Skeletal muscle tissue (tissue), 4 donors: Measurements from ENCODE around the gene CREBBP. TPM values are rescaled to one million over a fixed set of nuclear protein-coding genes. Genes with fewer than 3 reads are reported as not detected.

Experiments
- H3K27ac ChIP-seq: one replicate; pipeline ENCODE4 v1.7.0; 2013; ENCODE audit warnings: mild to moderate bottlenecking, low read depth, low read length, inconsistent platforms
- H3K27me3 ChIP-seq, 3 donors: one replicate each; pipeline ENCODE4 v1.7.0; 2013; ENCODE audit warnings: low read length in 3 of 3; ENCODE audit not compliant: control insufficient read depth in 3 of 3, insufficient read depth in 3 of 3
- H3K36me3 ChIP-seq, 3 donors: one replicate each; pipeline ENCODE4 v1.7.0; 2013; ENCODE audit warnings: low read length in 3 of 3; ENCODE audit not compliant: control insufficient read depth in 3 of 3, insufficient read depth in 3 of 3
- H3K4me1 ChIP-seq, 3 donors: one replicate each; pipeline ENCODE4 v1.7.0; 2013; ENCODE audit warnings: low read length in 3 of 3, mild to moderate bottlenecking in 3 of 3; ENCODE audit not compliant: control insufficient read depth in 3 of 3, insufficient read depth in 3 of 3
- H3K4me3 ChIP-seq, 3 donors: one replicate each; pipeline ENCODE4 v1.7.0; 2013; ENCODE audit warnings: low read length in 3 of 3
- H3K9ac ChIP-seq, 3 donors: one replicate each; pipeline ENCODE4 v1.7.0; 2013; ENCODE audit warnings: low read length in 3 of 3, mild to moderate bottlenecking in 3 of 3, moderate library complexity in 2 of 3, low read depth in 1 of 3
- H3K9me3 ChIP-seq, 3 donors: one replicate each; pipeline ENCODE4 v1.7.0; 2013; ENCODE audit warnings: low read length in 3 of 3; ENCODE audit not compliant: control insufficient read depth in 3 of 3
- total RNA-seq: library from RNA; depleted of rRNA; stranded (reverse); fragments of >200 nt; gene quantifications from one replicate; pipeline ENCODE4 v1.2.3, GENCODE V29; 2014
- donor health status: Osteomylitis.

CREBBP gene
- total RNA-seq, 1 donor from 2014 or later: 49.6 TPM

- peaks cover 23 to 32% (median 32%) of the 10 kb centered on the region in 3 donors for H3K4me1 ChIP-seq
Observed at GRCh38 chr16:3881499-3881990, 1.0 kb upstream of the CREBBP start.

GRCh38 chr16:3879887-3880564 is 487 bp downstream of the CREBBP start:
- Histone ChIP-seq H3K4me1 (peaks cover 34 to 44% (median 39%) of the 10 kb centered on the region in 3 donors), H3K4me3 (peak overlapping the region; percentile 82 to 97 (median 88)), H3K36me3 (peaks cover 0 to 4% (median 3%) of the 10 kb centered on the region in 3 donors), H3K27ac (no peak overlapping the region), H3K27me3 (no peaks in the 10 kb centered on the region), H3K9me3 (no peaks in the 10 kb centered on the region), H3K9ac (peak overlapping the region; percentile 51 to 87 (median 85))

More at GRCh38 chr16:3881499-3881990, 1.0 kb upstream of the CREBBP start:
- no peaks in the 10 kb centered on the region for H3K27me3 ChIP-seq
- H3K9ac ChIP-seq: peak overlapping the region in 1 of 3 donors; percentile 84
- H3K4me3 ChIP-seq: peak overlapping the region in 2 of 3 donors; percentile 69 to 75
- peaks cover 0 to 4% (median 2%) of the 10 kb centered on the region in 3 donors for H3K36me3 ChIP-seq
- H3K9me3 ChIP-seq: no peaks in the 10 kb centered on the region
- no peak overlapping the region for H3K27ac ChIP-seq

DNA sequence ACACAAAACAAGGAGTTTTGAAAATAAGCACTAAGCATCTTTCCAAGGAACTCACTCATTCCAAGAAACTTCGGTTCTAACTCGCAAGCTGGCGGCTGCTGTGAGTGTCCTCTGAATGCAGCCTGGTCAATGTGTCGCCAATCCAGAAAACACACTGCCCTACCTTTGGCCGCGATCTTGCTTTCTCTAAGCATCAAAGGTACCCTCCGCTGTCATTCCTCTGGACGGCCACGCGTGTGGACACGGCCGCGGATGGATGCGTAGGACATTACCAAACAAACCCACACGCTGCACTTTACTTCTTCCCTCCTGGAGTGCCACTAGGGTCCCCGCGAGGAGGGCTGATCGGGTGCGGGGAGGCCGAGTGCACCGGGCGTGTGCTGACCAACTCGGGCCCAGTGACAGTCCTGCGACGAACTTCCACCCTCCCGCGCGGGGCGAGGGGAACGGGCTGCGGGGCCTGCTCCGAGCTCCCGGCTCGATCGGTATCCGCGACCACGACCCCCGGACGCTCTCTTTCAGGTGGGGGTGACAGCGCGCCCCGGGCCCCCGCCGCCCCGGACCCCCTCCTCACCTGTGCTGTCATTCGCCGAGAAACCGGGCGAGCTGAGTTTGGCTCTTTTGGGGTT is 1.1 kb downstream of the CREBBP start:
- Histone ChIP-seq H3K4me3 (peak overlapping the region; percentile 82 to 97 (median 88)), H3K27me3 (no peaks in the 10 kb centered on the region), H3K36me3 (peaks cover 0 to 4% (median 3%) of the 10 kb centered on the region in 3 donors), H3K9ac (peak overlapping the region; percentile 79 to 87 (median 85)), H3K4me1 (peaks cover 39 to 50% (median 45%) of the 10 kb centered on the region in 3 donors), H3K9me3 (no peaks in the 10 kb centered on the region), H3K27ac (no peak overlapping the region)

- H3K27me3 ChIP-seq: no peaks in the 10 kb centered on the region
- H3K9me3 ChIP-seq: no peaks in the 10 kb centered on the region
- H3K27ac ChIP-seq: no peak overlapping the region
- peak overlapping the region; percentile 13 to 87 (median 85) for H3K9ac ChIP-seq
- peaks cover 47 to 58% (median 53%) of the 10 kb centered on the region in 3 donors for H3K4me1 ChIP-seq
- peak overlapping the region; percentile 82 to 97 (median 88) for H3K4me3 ChIP-seq
- H3K36me3 ChIP-seq: peaks cover 0 to 4% (median 3%) of the 10 kb centered on the region in 3 donors
Observed at GRCh38 chr16:3878610-3879009, 1.9 kb downstream of the CREBBP start.

DNA sequence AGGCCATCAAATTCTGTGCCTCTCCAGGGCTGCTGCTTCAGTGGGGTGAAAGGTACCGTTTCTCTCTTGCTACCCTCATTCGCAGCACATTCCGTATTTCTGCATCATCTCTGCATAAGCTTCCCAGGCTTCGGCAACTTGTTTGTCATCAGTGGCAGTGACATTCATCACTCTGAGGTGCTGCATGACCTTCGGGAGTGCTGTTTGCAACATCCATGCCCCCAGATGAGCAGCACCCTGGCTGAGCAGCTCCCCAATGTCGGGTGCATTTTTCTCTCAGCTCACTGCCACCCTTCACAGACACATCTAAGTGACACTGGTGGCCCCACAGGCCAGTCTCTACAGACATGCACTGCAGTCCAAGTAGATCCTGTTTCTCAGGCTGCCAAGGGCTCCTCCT is 3.8 kb downstream of the CREBBP start:
- Histone ChIP-seq H3K9me3 (no peaks in the 10 kb centered on the region), H3K27me3 (no peaks in the 10 kb centered on the region), H3K4me1 (peaks cover 66 to 74% (median 72%) of the 10 kb centered on the region in 3 donors), H3K9ac (peak overlapping the region in 1 of 3 donors; percentile 58), H3K36me3 (peaks cover 0 to 4% (median 3%) of the 10 kb centered on the region in 3 donors), H3K27ac (no peak overlapping the region), H3K4me3 (peak overlapping the region; percentile 26 to 52 (median 39))

DNA sequence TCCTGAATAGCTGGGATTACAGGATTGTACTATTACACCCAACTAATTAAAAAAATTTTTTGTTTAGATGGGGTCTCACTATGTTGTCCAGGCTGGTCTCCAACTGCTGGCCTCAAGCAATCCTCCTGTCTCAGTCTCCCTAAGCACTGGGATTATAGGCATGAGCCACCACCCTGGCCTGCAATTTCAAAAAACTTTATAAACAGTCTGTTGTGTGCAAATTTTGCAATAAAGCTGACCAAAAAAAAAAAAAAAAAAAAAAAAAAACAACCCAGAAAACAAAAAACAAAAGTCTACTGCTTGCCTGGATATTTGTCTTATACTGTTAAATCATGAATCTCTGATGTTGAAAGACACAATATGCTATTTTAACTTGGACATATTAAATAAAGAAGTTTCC is 4.4 kb downstream of the CREBBP start:
- no peak overlapping the region for H3K4me3 ChIP-seq
- no peak overlapping the region for H3K27ac ChIP-seq
- peaks cover 69 to 77% (median 76%) of the 10 kb centered on the region in 3 donors for H3K4me1 ChIP-seq
- H3K9me3 ChIP-seq: no peaks in the 10 kb centered on the region
- peaks cover 0 to 4% (median 3%) of the 10 kb centered on the region in 3 donors for H3K36me3 ChIP-seq
- no peaks in the 10 kb centered on the region for H3K27me3 ChIP-seq
- no peak overlapping the region for H3K9ac ChIP-seq

DNA sequence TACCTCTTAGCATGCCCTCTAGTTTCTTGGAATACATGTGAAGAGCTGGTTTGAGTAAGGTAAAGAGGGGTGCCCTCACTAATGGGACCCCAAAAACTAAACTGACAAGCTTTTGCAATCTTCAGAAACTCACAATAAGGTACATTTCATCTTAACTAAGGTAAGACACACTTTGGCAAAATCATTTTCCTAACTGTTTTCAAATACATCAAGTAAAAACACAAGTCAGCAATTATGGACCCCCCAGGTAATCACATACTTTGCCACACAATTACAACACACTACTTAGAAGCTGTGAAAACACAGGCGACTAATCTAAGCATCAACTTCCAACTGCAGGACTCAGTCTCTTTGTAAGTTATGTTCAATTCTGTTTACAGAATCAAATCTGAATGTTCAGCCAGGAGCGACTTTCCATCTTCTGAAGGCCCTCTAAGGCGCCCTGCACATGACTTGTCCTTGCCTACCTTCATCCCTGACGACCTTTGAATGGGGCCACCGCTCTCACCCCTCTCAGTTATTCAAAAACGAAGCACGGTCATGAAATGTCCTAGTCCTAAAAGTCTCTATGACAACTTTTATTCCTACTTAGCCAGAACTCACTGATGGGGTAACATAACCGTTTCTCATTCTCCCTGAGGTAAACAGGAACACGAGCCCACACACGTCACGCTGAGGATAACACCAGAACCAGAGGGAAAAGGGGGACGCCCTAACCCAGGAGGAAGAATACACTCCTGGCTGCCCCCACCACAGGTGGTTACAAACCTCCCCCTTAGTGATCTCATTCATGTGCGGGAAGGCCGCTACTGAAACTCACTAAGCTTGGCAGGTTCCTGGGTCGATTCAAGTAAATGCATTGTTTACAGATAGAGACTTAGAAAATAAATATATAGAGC is 5.5 kb downstream of the CREBBP start:
- no peaks in the 10 kb centered on the region for H3K27me3 ChIP-seq
- H3K4me1 ChIP-seq: peaks cover 75 to 82% (median 76%) of the 10 kb centered on the region in 3 donors
- H3K9ac ChIP-seq: no peak overlapping the region
- H3K27ac ChIP-seq: no peak overlapping the region
- no peak overlapping the region for H3K4me3 ChIP-seq
- no peaks in the 10 kb centered on the region for H3K9me3 ChIP-seq
- H3K36me3 ChIP-seq: peaks cover 2 to 4% (median 3%) of the 10 kb centered on the region in 3 donors

GRCh38 chr16:3874242-3874641 is 6.3 kb downstream of the CREBBP start:
- H3K27ac ChIP-seq: no peak overlapping the region
- peaks cover 75 to 80% (median 76%) of the 10 kb centered on the region in 3 donors for H3K4me1 ChIP-seq
- no peak overlapping the region for H3K9ac ChIP-seq

DNA sequence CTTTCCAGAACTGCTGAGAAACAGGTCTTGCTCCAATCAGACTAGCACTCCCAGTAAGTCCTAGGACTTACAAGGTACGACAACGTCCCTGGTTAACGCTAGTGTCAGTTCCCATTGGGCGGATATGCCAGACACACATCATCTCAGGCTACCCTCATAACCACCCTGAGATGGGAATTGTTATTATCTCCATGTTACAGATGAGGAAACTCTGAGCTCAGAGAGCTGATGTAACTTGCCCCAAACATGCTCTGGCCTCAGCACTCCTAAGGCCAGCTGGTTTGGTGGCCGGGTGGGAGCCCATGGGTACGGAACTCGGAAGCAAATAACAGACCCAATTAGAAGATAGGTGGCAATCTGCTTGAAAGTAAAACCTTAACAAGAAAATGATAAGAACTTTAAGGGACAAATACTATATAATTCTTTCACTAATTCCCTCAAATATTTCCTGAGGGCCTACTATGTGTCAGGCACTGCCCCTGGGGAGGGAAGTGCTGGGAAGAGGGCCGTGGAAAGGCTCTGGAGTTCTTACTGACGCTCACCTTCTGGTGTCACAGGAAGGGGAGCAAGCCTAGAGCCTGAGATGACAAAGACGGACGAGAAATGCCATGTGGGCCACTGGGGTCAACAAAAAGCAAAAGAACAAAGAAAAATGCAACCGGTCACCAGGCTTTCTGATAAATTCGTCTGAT is 6.9 kb downstream of the CREBBP start:
- H3K27me3 ChIP-seq: no peaks in the 10 kb centered on the region
- H3K36me3 ChIP-seq: peaks cover 0 to 3% (median 2%) of the 10 kb centered on the region in 3 donors
- H3K27ac ChIP-seq: no peak overlapping the region
- peaks cover 74 to 80% (median 78%) of the 10 kb centered on the region in 3 donors for H3K4me1 ChIP-seq
- H3K9me3 ChIP-seq: no peaks in the 10 kb centered on the region
- peak overlapping the region in 2 of 3 donors; percentile 21 to 23 for H3K4me3 ChIP-seq
- no peak overlapping the region for H3K9ac ChIP-seq

More at GRCh38 chr16:3874242-3874641, 6.3 kb downstream of the CREBBP start:
- Histone ChIP-seq H3K9me3 (no peaks in the 10 kb centered on the region), H3K36me3 (peaks cover under 1 to 3% (median 2%) of the 10 kb centered on the region in 3 donors), H3K4me3 (no peak overlapping the region), H3K27me3 (no peaks in the 10 kb centered on the region)
